Measurements from ENCODE around the gene UGT3A2.

Gene UGT3A2

DNA sequence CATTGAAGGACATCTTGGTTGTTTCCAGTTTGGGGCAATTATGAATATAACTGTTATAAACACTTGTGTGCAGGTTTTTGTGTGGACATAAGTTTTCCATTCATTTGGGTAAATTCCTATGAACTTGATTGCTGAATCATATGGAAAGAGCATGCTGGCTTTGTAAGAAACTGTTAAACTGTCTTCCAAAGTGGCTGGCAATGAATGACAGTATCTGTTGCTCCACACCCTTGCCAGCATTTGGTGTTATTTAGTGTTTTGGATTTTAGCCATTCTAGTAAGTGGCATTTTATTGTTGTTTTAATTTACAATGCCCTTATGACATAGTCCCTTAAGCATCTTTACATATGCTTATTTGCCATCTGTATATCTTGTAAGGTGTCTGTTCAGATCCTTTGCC, 29.8 kb upstream of the UGT3A2 start:
- DNase-seq, result no peak
- H3K9me3 ChIP-seq (ENCODE audit: severe bottlenecking), result no peaks in the 10 kb centered on the region
- H3K27ac ChIP-seq, result no peak overlapping the region
- H3K27me3 ChIP-seq (ENCODE audit: insufficient read depth, low read depth, severe bottlenecking), result no peaks in the 10 kb centered on the region
- H3K4me3 ChIP-seq (ENCODE audit: low read depth, low read length), result no peak overlapping the region
- TF ChIP-seq, protein P1, sequence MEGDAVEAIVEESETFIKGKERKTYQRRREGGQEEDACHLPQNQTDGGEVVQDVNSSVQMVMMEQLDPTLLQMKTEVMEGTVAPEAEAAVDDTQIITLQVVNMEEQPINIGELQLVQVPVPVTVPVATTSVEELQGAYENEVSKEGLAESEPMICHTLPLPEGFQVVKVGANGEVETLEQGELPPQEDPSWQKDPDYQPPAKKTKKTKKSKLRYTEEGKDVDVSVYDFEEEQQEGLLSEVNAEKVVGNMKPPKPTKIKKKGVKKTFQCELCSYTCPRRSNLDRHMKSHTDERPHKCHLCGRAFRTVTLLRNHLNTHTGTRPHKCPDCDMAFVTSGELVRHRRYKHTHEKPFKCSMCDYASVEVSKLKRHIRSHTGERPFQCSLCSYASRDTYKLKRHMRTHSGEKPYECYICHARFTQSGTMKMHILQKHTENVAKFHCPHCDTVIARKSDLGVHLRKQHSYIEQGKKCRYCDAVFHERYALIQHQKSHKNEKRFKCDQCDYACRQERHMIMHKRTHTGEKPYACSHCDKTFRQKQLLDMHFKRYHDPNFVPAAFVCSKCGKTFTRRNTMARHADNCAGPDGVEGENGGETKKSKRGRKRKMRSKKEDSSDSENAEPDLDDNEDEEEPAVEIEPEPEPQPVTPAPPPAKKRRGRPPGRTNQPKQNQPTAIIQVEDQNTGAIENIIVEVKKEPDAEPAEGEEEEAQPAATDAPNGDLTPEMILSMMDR (IDR thresholded peaks at IDR 0.05; ENCODE audit: low read depth, low read length), result no peak
- no peaks in the 10 kb centered on the region for H3K36me3 ChIP-seq

DNA sequence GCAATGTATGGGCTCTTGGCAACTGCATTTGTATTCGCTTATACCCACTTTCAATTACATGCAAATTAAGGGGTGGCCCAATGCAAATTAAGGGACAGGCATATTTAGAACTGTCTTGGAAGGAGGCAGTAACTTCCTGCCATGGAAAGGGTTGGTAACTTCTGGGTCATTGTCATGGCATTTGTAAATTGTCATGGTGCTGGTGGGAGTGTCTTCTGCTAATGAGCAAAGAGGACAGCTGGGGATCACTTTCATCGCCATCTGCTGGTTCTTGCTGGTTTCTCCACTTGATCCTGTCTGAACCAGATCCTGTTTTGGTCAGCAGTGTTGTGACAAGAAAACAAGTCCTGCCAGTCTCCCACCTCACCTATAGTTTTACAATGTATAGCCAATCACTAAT, 23.3 kb upstream of the UGT3A2 start:
- Histone ChIP-seq H3K27me3 (ENCODE audit: insufficient read depth, low read depth, severe bottlenecking) (no peaks in the 10 kb centered on the region), H3K4me3 (ENCODE audit: low read depth, low read length) (no peak overlapping the region), H3K9me3 (ENCODE audit: severe bottlenecking) (no peaks in the 10 kb centered on the region), H3K36me3 (no peaks in the 10 kb centered on the region), H3K27ac (peak overlapping the region; percentile 46)
- TF ChIP-seq, protein P1 (IDR thresholded peaks at IDR 0.05; ENCODE audit: low read depth, low read length), result peak; percentile 54; the same call in 1 of the 2 replicates
- DNase-seq, result peak; percentile 79

DNA sequence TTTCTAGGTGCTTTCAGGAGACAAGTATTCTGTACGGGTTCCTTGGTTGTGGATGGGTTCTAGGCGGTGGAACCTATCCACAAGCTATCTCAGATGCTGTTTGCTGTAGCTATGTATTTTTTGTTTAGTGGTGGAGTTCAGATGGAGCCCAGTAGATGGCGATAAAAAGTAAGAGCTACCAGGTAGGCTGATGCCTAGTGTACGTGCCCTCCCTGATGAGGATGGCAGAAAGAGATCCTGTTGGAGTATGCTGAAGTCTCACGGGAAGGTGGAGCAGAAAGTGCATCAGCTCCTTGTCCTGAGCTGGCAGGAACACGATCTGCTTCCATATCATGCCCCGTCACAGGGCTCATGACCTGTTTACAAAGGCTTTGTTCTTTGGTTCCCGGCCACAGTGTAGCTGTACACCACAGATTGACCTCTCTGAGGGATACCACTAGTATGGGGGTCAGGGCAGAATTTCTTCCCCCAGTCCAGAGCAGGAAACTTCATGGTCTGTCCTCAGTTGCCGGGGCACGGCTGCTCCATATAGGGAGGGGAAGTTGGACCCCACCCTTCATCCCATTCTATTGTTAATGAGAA, 12.6 kb upstream of the UGT3A2 start:
- H3K27ac ChIP-seq, result no peak overlapping the region
- no peaks in the 10 kb centered on the region for H3K36me3 ChIP-seq
- TF ChIP-seq, protein P1 (IDR thresholded peaks at IDR 0.05; ENCODE audit: low read depth, low read length), result peak; percentile 79
- no peaks in the 10 kb centered on the region for H3K27me3 ChIP-seq (ENCODE audit: insufficient read depth, low read depth, severe bottlenecking)
- H3K9me3 ChIP-seq (ENCODE audit: severe bottlenecking), result no peaks in the 10 kb centered on the region
- no peak overlapping the region for H3K4me3 ChIP-seq (ENCODE audit: low read depth, low read length)
- DNase-seq, result peak; percentile 63

DNA sequence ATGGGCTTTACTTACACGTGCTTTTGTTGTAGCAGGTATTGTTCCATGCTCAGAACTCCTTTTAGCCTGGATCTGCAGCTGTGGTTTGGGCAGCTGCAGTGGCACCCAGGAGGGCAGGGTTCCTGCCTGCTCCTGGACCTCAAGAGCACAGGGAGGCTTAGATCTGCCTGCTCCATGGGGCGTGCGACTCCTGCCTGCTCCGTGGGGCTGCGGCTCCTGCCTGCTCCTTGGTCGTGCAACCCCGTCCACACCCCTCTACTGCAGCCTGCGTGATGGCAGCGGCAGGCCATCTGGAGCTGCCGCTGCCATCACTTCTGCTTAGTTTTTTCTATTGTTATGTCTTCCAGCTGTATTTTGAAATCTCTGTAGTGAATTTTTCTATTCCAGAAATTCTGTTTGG, 11.7 kb upstream of the UGT3A2 start:
- Histone ChIP-seq H3K27me3 (ENCODE audit: insufficient read depth, low read depth, severe bottlenecking) (no peaks in the 10 kb centered on the region), H3K27ac (no peak overlapping the region), H3K36me3 (no peaks in the 10 kb centered on the region), H3K4me3 (ENCODE audit: low read depth, low read length) (no peak overlapping the region), H3K9me3 (ENCODE audit: severe bottlenecking) (no peaks in the 10 kb centered on the region)
- DNase-seq, result no peak
- TF ChIP-seq, protein P1 (IDR thresholded peaks at IDR 0.05; ENCODE audit: low read depth, low read length), result no peak

DNA sequence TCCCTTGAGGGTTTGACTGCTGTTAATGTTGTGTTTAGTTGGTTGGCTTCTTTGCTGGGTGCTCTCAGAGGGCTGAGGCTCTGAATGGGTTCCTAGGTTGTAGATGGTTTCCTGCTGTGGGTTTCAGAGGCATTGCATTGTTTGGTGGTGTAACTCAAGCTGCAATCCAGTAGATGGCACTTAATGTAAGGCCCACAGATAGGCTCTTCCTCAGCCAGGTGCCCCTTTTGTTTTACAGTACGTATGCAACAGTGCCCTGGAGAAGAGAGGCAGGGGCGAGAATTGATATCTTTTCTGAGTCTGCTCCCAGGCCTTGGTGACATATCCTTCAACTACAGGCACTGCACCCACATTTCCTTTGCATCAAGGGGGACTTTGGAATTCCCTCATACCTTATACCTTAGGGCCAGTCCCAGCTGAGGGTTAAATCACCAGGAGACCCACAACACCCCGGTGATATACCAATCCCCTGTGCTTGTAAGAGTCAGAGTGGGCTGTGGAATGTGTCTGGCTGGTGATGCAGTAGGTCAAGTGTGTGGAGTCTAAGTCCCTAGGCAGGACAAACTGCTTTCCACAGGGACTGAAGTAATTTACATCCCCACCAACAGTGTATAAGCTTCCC, 7.0 kb upstream of the UGT3A2 start:
- no peaks in the 10 kb centered on the region for H3K36me3 ChIP-seq
- H3K9me3 ChIP-seq (ENCODE audit: severe bottlenecking), result no peaks in the 10 kb centered on the region
- no peaks in the 10 kb centered on the region for H3K27me3 ChIP-seq (ENCODE audit: insufficient read depth, low read depth, severe bottlenecking)
- peak; percentile 52 for DNase-seq
- H3K4me3 ChIP-seq (ENCODE audit: low read depth, low read length), result no peak overlapping the region
- H3K27ac ChIP-seq, result no peak overlapping the region
- TF ChIP-seq, protein P1 (IDR thresholded peaks at IDR 0.05; ENCODE audit: low read depth, low read length), result peak; percentile 77
